ENCODE data around the gene WTIP.
"Not testable (repeated sequence)": the region's sequence is repeated elsewhere in the genome, so short reads cannot be mapped to it uniquely, and the experiment has no call there.

The WTIP gene

DNA sequence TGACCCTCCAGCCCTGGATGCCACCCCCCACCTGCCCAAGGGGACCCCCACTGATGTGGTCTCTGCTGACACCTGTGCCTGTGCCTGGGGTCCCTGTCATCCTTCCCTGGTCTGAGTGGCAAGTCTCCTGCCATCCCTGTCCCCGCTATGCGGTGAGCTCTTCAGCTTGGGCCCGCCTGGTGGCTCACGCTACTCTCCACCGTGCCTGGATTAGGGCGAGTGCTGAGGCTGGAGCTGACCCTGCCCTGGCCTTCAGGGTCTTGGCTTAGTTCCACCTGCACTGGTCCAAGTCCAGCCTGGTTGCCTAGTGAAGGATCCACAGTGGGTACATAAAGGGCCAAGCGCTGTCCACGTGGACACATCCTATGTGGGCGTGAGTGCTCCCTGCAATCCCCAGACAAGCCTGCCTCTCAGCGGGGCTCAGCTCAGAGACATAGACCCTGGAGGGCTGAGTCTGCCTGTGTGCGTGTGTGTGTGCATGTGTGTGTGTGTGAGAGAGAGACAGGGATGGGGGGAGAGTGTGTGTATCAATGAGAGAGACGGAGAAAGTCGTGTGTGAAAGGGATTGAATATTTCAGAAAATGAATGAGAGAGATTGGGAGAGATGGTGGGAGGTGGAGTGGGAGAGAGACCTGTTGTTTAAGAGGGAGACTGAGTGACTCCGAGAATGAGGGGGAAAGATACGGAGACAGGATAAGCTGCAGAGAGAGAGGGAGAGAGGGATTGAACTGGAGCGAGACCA lies 22.1 kb downstream of the WTIP start:
- no peak for DNase-seq (ENCODE audit: low read depth, low spot score)

GRCh38 chr19:34504273-34504808 lies 22.8 kb downstream of the WTIP start:
- DNase-seq (ENCODE audit: low read depth, low spot score) = no peak

DNA sequence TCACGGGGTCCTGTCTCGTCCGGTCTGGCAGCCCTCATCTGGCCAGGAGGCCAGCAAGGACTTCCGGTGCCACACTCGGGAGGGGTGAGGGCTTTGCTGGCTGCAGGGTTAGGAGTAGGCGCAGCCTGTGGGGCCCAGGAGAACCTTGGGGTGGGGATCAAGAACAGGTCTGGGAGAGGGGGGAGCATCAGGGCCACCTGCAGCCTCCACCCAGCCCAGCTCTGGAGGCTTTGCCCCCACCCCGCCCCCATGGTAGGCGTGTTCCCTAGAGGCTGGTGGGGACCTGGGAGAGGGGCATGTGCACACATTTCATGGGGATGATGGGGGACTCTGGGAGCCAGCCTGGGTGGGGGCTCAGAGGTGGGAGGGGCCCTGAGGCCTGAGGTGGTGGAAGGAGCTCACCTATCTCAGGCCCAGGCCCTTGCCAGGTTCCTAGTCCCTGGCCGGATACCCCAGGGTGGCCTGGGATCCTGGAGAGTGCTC lies 23.3 kb downstream of the WTIP start:
- no peak for DNase-seq (ENCODE audit: low read depth, low spot score)

DNA sequence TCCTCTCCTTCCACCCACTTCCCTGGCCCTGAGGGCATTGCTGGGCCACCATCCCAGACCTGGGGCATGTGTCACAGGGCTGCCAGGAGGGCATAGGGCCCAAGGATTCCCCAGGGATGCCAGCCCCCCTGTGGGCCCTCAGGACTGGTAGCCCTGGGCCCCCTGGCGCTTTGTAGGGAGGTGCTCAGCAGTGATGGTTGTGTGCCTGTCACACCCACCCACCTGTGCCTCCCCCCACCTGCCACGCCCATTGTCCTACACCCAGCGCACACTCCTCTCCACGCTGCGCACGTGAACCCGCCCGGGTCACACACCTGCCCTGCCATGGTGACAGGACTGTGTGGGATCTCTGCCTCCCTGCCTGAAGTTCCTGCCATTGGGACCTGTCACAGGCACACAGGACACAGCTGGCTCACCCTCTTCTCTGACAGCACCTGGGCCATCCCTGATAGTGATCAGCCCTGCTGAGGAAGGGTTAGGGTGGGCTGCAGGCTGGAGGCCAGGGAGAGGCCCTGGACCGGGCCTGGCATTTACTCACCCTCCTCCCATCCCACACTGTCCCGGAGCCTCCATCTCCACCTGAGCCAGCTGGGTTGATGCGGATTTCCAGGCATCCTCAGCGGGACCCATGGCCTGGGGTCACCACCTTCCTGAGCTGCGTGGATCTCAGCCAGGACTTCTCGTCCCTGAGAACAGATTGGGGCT lies 23.9 kb downstream of the WTIP start:
- DNase-seq (ENCODE audit: low read depth, low spot score) = no peak

DNA sequence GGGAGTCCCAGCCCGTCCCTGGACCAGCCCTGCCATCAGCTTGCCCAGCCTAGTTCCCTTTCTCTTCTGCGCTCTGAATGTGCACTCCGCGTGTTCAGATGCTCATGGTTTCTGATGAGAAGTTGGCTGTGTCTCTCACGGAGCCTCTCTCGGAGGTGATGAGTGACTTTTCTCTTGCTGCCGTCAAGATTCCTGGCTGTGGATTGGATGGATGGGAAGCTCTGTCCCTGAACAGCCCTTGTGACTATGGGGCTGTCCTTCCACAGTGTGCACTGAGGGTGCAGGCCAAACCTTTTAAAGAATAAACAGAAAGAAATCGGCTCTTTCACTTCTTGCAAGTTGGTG lies 24.4 kb downstream of the WTIP start:
- no peak for DNase-seq (ENCODE audit: low read depth, low spot score)

DNA sequence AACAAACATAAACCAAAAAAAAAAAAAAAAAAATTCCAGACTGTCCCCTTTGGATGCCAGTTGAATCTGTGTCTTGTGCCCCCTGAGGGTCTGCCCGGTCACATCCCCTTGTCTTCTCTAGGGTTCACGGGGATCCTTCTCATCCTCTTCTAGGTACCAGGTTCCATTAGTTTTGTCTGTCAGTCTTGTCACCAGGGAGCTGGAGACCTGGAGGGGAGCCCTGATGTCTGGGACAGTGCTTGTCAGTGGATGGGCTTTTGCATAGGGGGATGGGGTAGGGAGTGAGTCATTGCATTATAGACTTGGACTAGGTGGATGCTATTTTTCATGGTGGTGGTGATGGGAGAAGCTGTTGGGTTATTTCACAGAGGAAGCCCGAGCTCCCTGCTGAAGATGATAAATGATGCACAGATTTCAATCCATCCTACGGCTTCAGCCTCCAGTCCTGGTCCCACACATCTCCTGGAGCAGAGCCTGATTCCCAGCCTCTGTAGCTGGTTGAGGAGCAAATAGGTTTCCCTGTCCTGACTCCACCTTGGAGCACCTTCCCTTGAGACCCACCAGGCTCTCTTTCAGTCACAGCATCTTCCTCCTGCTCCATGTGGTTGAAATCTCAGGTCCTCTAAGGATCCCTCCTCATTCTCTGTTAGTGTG lies 26.0 kb downstream of the WTIP start:
- DNase-seq (ENCODE audit: low read depth, low spot score) = no peak

GRCh38 chr19:34508540-34508939 lies 27.0 kb downstream of the WTIP start:
- DNase-seq (ENCODE audit: low read depth, low spot score) = no peak

DNA sequence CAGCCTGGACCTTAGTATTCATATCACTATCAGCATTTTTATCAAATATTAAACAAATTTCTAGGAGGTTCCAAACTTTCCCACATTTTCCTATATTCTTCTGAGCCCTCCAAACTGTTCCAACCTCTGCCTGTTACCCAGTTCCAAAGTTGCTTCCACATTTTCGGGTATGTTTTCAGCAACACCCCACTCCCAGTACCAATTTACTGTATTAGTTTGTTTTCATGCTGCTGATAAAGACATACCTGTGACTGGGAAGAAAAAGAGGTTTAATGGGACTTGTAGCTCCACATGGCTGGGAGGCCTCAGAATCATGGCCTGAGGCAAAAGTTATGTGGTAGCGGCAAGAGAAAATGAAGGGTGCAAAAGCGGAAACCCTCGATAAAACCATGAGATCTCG lies 29.3 kb downstream of the WTIP start:
- not testable (repeated sequence) for DNase-seq (ENCODE audit: low read depth, low spot score)

DNA sequence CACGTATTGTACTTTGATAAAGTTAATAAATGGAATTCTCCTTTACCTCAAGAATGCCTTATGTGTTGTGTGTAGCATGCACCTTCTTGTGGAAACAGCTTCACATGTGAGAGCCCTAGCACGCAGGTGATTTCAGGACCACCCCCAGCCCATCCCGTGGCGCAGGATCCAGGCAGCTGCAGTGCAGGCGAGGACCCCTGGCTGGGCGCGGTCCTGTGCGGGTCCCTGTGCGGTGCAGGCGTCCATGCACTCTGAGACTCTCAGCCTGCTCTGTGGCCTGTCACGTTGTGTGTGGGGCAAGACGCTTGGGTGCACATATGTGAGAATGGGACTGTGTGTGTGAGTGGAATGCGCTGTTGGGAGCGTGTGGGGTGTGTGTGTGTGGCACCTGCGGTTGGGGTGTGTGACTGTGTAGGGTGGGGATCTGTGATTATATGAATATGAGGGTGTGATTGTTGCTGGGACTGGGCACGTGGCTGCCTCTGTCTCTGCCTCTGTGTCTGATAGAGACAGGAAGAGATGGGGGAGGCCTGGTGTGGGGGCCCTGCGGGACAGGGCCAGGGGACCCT lies 30.8 kb downstream of the WTIP start:
- no peak for DNase-seq (ENCODE audit: low read depth, low spot score)

DNA sequence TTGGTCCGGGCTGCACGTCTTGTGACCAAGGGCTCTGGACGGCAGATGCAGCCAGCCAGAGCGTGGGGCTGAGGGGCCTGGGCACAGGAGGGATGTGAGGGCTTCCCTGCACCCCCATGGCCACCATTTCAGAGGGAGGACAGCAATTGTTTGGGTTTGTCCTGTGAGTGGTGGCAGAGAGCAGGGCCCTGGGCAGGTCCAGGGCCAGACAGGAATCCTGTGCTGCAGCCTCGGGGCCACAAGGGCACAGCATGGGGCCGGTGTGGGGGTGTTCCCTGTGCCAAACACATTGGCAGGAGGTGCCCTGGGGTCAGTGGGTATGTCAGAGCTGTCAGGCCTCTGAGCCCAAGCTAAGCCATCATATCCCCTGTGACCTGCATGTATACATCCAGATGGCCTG lies 32.2 kb downstream of the WTIP start:
- no peak for DNase-seq (ENCODE audit: low read depth, low spot score)

DNA sequence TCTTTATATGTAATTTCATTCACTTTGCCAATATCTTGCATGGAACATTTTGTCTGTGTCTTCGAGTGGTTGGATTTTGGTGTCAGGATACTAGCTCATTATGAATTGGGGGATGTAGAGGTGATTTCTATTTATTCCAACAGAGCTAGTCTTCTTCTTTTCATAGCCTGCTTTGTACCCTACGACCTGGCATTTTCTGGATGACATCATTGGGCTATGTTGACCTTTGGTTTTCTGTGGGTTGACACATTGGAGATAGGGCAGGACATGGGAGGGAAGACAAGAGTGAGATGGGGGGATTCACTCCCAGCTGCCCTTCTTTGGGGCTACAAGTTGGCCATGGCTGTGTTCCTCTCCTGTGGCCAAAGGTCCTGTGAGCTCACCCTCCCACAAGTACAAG lies 38.0 kb downstream of the WTIP start:
- DNase-seq (ENCODE audit: low read depth, low spot score) = no peak

- no peak for DNase-seq (ENCODE audit: low read depth, low spot score)
Measured at GRCh38 chr19:34523408-34523807, 41.9 kb downstream of the WTIP start.

DNA sequence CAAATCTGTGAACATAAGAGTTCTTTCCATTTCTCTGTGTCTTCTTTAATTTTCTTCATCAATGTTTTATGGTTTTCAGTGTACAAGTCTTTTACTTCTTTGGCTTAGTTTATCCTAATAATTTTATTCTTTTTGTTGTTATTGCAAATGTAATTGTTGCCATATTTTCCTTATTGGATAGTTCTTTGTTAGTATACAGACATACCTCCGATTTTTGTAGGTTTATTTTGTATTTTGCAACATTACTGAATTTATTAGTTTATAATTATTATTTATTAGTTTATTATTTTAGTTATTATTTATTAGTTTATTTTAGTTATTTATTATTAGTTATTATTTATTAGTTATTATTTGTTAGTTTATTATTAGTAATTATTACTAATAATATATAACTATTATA lies 43.4 kb downstream of the WTIP start:
- no peak for DNase-seq (ENCODE audit: low read depth, low spot score)

- DNase-seq (ENCODE audit: low read depth, low spot score) = no peak
Measured at GRCh38 chr19:34534206-34534605, 52.6 kb downstream of the WTIP start.

GRCh38 chr19:34539396-34539795 lies 57.8 kb downstream of the WTIP start:
- DNase-seq (ENCODE audit: low read depth, low spot score) = no peak

GRCh38 chr19:34540811-34541557 lies 59.4 kb downstream of the WTIP start:
- DNase-seq (ENCODE audit: low read depth, low spot score) = no peak

- no peak for DNase-seq (ENCODE audit: low read depth, low spot score)
Measured at GRCh38 chr19:34549833-34550232, 68.3 kb downstream of the WTIP start.

- DNase-seq (ENCODE audit: low read depth, low spot score) = no peak
Measured at GRCh38 chr19:34555447-34555846, 73.9 kb downstream of the WTIP start.

DNA sequence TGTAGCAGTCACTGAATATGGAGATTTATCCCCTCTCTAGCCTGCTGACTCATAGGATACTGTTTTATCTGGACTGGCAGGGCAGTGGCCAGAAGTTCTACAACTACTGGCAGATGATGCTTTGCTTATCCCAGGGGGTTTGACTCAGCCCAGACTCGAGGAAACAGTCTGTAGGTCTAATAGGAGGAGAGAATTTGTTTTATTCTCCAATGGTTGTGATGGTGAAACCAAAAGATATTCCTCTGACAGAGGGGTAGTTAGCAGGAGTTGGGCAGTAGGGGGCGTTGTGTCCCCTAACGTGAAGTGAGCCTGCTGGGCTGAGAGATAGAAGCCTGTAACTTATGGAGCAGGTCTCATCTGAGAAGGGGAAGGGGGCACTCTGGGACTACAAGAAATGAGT lies 74.9 kb downstream of the WTIP start:
- no peak for DNase-seq (ENCODE audit: low read depth, low spot score)

DNA sequence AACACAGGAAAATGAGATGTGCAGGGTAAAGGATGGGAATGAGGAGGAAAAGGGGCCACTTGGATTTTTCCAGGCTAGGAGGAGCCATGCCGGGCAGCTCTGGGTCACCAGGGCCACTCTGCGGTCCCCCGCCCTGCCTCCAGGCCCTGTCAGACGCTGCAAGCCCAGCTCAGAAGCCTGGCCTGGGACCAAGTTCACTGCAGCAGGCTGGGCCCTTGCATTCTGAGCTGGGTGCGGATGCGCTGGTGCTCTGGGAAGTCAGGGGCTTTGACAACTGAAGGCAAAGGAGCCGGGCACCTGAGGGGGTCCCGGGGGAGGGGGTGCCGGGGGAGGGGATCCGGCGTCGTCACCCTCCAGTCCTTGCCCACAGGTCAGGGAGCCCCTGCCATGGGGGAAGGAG lies 77.5 kb downstream of the WTIP start:
- DNase-seq (ENCODE audit: low read depth, low spot score) = no peak

DNA sequence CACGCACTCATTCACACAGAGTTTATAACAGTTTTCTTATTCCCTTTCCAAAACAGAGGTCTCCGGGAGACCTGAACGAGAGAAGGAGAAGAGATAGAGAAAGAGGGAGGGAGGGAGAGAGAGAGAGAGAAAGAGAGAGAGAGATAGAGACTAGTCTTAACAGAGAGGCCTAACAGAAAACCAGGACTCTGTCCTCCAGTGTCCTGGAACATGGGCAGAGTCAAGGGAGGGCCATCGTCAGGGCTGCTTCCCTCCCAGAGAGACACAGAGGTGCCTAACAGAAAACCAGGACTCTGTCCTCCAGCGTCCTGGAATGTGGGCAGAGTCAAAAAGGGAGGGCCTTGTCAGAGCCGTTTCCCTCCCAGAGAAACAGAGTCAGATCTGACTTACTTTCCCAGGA lies 78.7 kb downstream of the WTIP start:
- DNase-seq (ENCODE audit: low read depth, low spot score) = no peak
